IMR-90 (cell line): Measurements from ENCODE around the gene SHC2. TPM values are rescaled to one million over a fixed set of nuclear protein-coding genes. Genes with fewer than 3 reads are reported as not detected.

Source experiments
- ATAC-seq: fragments of 200-7000 bp; cut with Tn5 transposase; 2 replicates; pipeline ENCODE4 v1.9.1; 2020; ENCODE audit warnings: low read depth, mild to moderate bottlenecking, moderate library complexity
- BruUV-seq: library from RNA; stranded (reverse); fragments of 400-500 nt; replicated peaks from 2 replicates; lab custom pipeline; 2021; lab: Mats Ljungman, UMichigan
- CTCF ChIA-PET: fragments of 300-600 bp; formaldehyde crosslinking; extraction: SDS; loops from one replicate; lab custom pipeline; 2021; ENCODE audit warnings: antibody characterized with exemption; lab: Yijun Ruan, JAX
- POLR2A ChIA-PET: fragments of 300-600 bp; sonication (Branson Sonifier 250); formaldehyde crosslinking; loops from one replicate; lab custom pipeline; 2022; ENCODE audit warnings: antibody characterized with exemption; ENCODE audit not compliant: unreplicated experiment; lab: Charles Lee
- DNase-seq: peaks from one replicate; pipeline ENCODE4 v3.0.0; 2013
- H2AFZ ChIP-seq: replicated peaks from 2 replicates; pipeline ENCODE3; 2013; ENCODE audit warnings: low read length, mild to moderate bottlenecking; ENCODE audit not compliant: poor library complexity
- H2AK5ac ChIP-seq: 2 replicates; pipeline ENCODE4 v1.6.1; 2013; ENCODE audit warnings: low read depth, low read length, inconsistent platforms
- H2AK9ac ChIP-seq: replicated peaks from 2 replicates; pipeline ENCODE3; 2013; ENCODE audit warnings: mild to moderate bottlenecking, low read depth, low read length, moderate library complexity; ENCODE audit not compliant: poor library complexity
- H2BK120ac ChIP-seq: 2 replicates; pipeline ENCODE4 v1.6.1; 2013; ENCODE audit warnings: low read depth, low read length, inconsistent platforms
- H2BK15ac ChIP-seq: 3 replicates; pipeline ENCODE4 v1.6.1; 2013; ENCODE audit warnings: low read depth, low read length, inconsistent platforms
- H2BK20ac ChIP-seq: 2 replicates; pipeline ENCODE4 v1.6.1; 2013; ENCODE audit warnings: low read depth, mild to moderate bottlenecking, inconsistent platforms, low read length, moderate library complexity
- H2BK5ac ChIP-seq: 2 replicates; pipeline ENCODE4 v1.6.1; 2013; ENCODE audit warnings: mild to moderate bottlenecking, low read depth, low read length, inconsistent platforms; ENCODE audit not compliant: poor library complexity, severe bottlenecking
- H3K14ac ChIP-seq: replicated peaks from 2 replicates; pipeline ENCODE4 v1.6.1; 2013; ENCODE audit warnings: low read depth, low read length, inconsistent platforms
- H3K18ac ChIP-seq: 2 replicates; pipeline ENCODE4 v1.6.1; 2013; ENCODE audit warnings: low read depth, low read length, control low read depth
- H3K23ac ChIP-seq: 2 replicates; pipeline ENCODE4 v1.6.1; 2013; ENCODE audit warnings: low read depth, low read length, inconsistent platforms
- H3K27ac ChIP-seq: 2 replicates; pipeline ENCODE4 v1.5.1; 2013; ENCODE audit warnings: mild to moderate bottlenecking, control low read depth, low read length; ENCODE audit not compliant: insufficient read depth
- H3K27me3 ChIP-seq: 2 replicates; pipeline ENCODE4 v1.6.1; 2013; ENCODE audit warnings: low read length; ENCODE audit not compliant: control insufficient read depth, insufficient read depth
- H3K36me3 ChIP-seq: 2 replicates; pipeline ENCODE4 v1.6.1; 2013; ENCODE audit warnings: low read length, mixed read lengths; ENCODE audit not compliant: control insufficient read depth, insufficient read depth
- H3K4ac ChIP-seq: 2 replicates; pipeline ENCODE4 v1.6.1; 2013; ENCODE audit warnings: low read depth, low read length, inconsistent platforms
- H3K4me1 ChIP-seq: 2 replicates; pipeline ENCODE4 v1.6.1; 2013; ENCODE audit warnings: low read length, mixed read lengths; ENCODE audit not compliant: control insufficient read depth, insufficient read depth
- H3K4me2 ChIP-seq: 2 replicates; pipeline ENCODE4 v1.6.1; 2013; ENCODE audit warnings: low read depth, mild to moderate bottlenecking, control low read depth, low read length, moderate library complexity
- H3K4me3 ChIP-seq: 2 replicates; pipeline ENCODE4 v1.5.1; 2013; ENCODE audit warnings: low read depth, mild to moderate bottlenecking, control low read depth, low read length, moderate library complexity; ENCODE audit not compliant: insufficient read depth
- H3K56ac ChIP-seq: 2 replicates; pipeline ENCODE4 v1.6.1; 2013; ENCODE audit warnings: low read length, inconsistent platforms; ENCODE audit not compliant: insufficient read depth; ENCODE audit errors: extremely low read depth
- H3K79me1 ChIP-seq, 2 experiments: 2 replicates each; pipeline ENCODE4 v1.6.1; 2013; ENCODE audit warnings: low read length in 2 of 2, inconsistent platforms in 1 of 2, low read depth in 1 of 2
- H3K9ac ChIP-seq: 2 replicates; pipeline ENCODE4 v1.6.1; 2013; ENCODE audit warnings: low read depth, low read length, control low read depth
- H3K9me1 ChIP-seq: 2 replicates; pipeline ENCODE4 v1.6.1; 2013; ENCODE audit warnings: low read length, inconsistent platforms; ENCODE audit not compliant: insufficient read depth
- H3K9me3 ChIP-seq: 2 replicates; pipeline ENCODE4 v1.6.1; 2013; ENCODE audit warnings: low read length; ENCODE audit not compliant: control insufficient read depth, insufficient read depth
- H4K20me1 ChIP-seq: 2 replicates; pipeline ENCODE4 v1.6.1; 2013; ENCODE audit warnings: low read length, inconsistent platforms; ENCODE audit not compliant: insufficient read depth
- H4K5ac ChIP-seq: 2 replicates; pipeline ENCODE4 v1.6.1; 2013; ENCODE audit warnings: mild to moderate bottlenecking, low read depth, low read length, control low read depth
- H4K8ac ChIP-seq, 2 experiments: 2 replicates each; pipeline ENCODE4 v1.6.1; 2013; ENCODE audit warnings: low read depth in 2 of 2, low read length in 2 of 2, control low read depth in 1 of 2, inconsistent platforms in 1 of 2
- H4K91ac ChIP-seq: 2 replicates; pipeline ENCODE4 v1.6.1; 2013; ENCODE audit warnings: low read depth, low read length, inconsistent platforms; ENCODE audit not compliant: insufficient read depth
- BHLHE40 ChIP-seq: fragments of 150-350 bp; IDR thresholded peaks from 2 replicates; pipeline ENCODE4 v1.6.1; 2016; ENCODE audit warnings: mild to moderate bottlenecking, low read depth, low read length
- CEBPB ChIP-seq: IDR thresholded peaks from 2 replicates; pipeline ENCODE4 v1.6.1; 2012; ENCODE audit warnings: low read depth, low read length, improper control_type of control experiment
- ELK1 ChIP-seq: fragments of 150-350 bp; IDR thresholded peaks from 2 replicates; pipeline ENCODE4 v1.6.1; 2016; ENCODE audit warnings: low read depth, mild to moderate bottlenecking, low read length, moderate library complexity, borderline replicate concordance
- FOS ChIP-seq: fragments of 150-350 bp; IDR thresholded peaks from 2 replicates; pipeline ENCODE4 v1.6.1; 2016; ENCODE audit warnings: low read depth, low read length
- MAFK ChIP-seq: IDR thresholded peaks from 2 replicates; pipeline ENCODE4 v1.6.1; 2012; ENCODE audit warnings: low read depth, low read length, improper control_type of control experiment
- MXI1 ChIP-seq: IDR thresholded peaks from 2 replicates; pipeline ENCODE4 v1.6.1; 2012; ENCODE audit warnings: low read depth, mild to moderate bottlenecking, low read length, moderate library complexity, borderline replicate concordance
- NFE2L2 ChIP-seq: fragments of 150-350 bp; IDR thresholded peaks from 2 replicates; pipeline ENCODE4 v1.6.1; 2016; ENCODE audit warnings: low read depth, mild to moderate bottlenecking, low read length
- RAD21 ChIP-seq: IDR thresholded peaks from 2 replicates; pipeline ENCODE4 v1.6.1; 2012; ENCODE audit warnings: low read length, improper control_type of control experiment
- RCOR1 ChIP-seq: IDR thresholded peaks from 2 replicates; pipeline ENCODE4 v1.6.1; 2012; ENCODE audit warnings: mild to moderate bottlenecking, low read length, improper control_type of control experiment; ENCODE audit not compliant: insufficient replicate concordance
- SMC3 ChIP-seq: fragments of 150-350 bp; IDR thresholded peaks from 2 replicates; pipeline ENCODE4 v1.6.1; 2016; ENCODE audit warnings: low read depth, mild to moderate bottlenecking, antibody characterized with exemption, low read length, moderate library complexity
- WGBS, 2 experiments: methylation state at CpG; one replicate each; pipeline versions ENCODE4 v1.1.5 to v1.1.7; 2013; ENCODE audit warnings: missing lambda C conversion rate in 2 of 2; ENCODE audit not compliant: insufficient read length in 1 of 2; ENCODE audit errors: extremely low coverage in 2 of 2; 5-methylcytosine and 5-hydroxymethylcytosine counted together
- dilution Hi-C: fragments of 300-500 bp; cut with HindIII; formaldehyde crosslinking; loops from one replicate; pipeline ENCODE4 v1.14.3; 2018; ENCODE audit warnings: low sequenced_read_pairs; ENCODE audit not compliant: unreplicated experiment
- in situ Hi-C: fragments of 300-500 bp; cut with MboI; formaldehyde crosslinking; loops from 3 replicates; pipeline ENCODE4 v1.14.3; 2019; ENCODE audit warnings: low sequenced_read_pairs, inconsistent platforms, mixed read lengths
- intact Hi-C: fragments of 100-400 bp; cut with micrococcal nuclease; formaldehyde crosslinking; loops from 2 replicates; pipeline ENCODE4 v1.10.0; 2022
- polyA plus RNA-seq, 3 experiments: library from polyadenylated mRNA; depleted of rRNA; stranded (reverse); fragments of >200 nt; gene quantifications; 2 replicates each; pipeline ENCODE4 v1.2.3, GENCODE V29; 2012; ENCODE audit warnings: low replicate concordance in 1 of 3
- total RNA-seq: library from RNA; depleted of rRNA; stranded (reverse); fragments of >200 nt; gene quantifications from 2 replicates; pipeline ENCODE4 v1.2.3, GENCODE V29; 2012

The SHC2 gene
- total and polyA plus RNA-seq, 2 of the 4 experiments (the other 2 are of a cell fraction): 0.68 TPM; not detected in 1

DNA sequence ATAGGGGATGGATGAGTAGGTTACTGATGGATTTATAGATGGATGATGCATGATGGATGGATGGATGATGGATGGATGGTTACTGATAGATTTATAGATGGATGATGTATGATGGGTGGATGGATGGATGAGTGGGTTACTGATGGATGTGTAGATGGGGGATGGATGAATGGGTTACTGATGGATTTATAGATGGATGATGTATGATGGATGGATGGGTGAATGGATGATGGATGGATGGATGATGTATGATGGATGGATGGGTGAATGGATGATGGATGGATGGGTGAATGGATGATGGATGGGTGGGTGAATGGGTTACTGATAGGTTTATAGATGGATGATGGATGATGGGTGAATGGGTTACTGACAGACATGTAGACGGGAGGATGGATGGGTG lies 45.5 kb downstream of the SHC2 start:
- Histone ChIP-seq H3K4me2 (no peak overlapping the region), H3K4me3 (no peak overlapping the region), H3K9me3 (no peaks in the 10 kb centered on the region), H4K5ac (no peak overlapping the region), H3K9ac (no peak overlapping the region), H3K4ac (no peak overlapping the region), H3K18ac (no peak overlapping the region), H3K27me3 (peaks cover 32% of the 10 kb centered on the region), H4K8ac (no peak overlapping the region), H2BK20ac (no peak overlapping the region), H3K27ac (no peak overlapping the region), H2AFZ (no peak overlapping the region), H4K91ac (no peak overlapping the region), H3K23ac (no peak overlapping the region), H2BK5ac (no peak overlapping the region), H3K14ac (no peak overlapping the region), H2AK9ac (no peak overlapping the region), H3K36me3 (no peaks in the 10 kb centered on the region), H2BK120ac (no peak overlapping the region), H2AK5ac (no peak overlapping the region), H4K20me1 (no peaks in the 10 kb centered on the region), H3K56ac (no peak overlapping the region), H3K79me1 (no peaks in the 10 kb centered on the region), H3K9me1 (no peaks in the 10 kb centered on the region), H2BK15ac (no peak overlapping the region), H3K4me1 (no peaks in the 10 kb centered on the region)
- dilution Hi-C loops: no loop called here
- CTCF ChIA-PET: no interaction called here
- BruUV-seq: no TSS peak
- POLR2A ChIA-PET: no interaction called here
- ATAC-seq (no peak), DNase-seq (no peak)
- in situ Hi-C loops: no loop called here
- no CpG with 5 or more reads among the region's 1 CpG for WGBS, 2 experiments
- TF ChIP-seq RAD21 (no peak), RCOR1 (no peak), BHLHE40 (no peak), MAFK (no peak), ELK1 (no peak), FOS (no peak), MXI1 (no peak), CEBPB (no peak), SMC3 (no peak), NFE2L2 (no peak)
- intact Hi-C loops: no loop called here
